Upper lobe of left lung (tissue), 4 donors: ENCODE measurements around the gene KATNAL1.

ENCODE experiments used
- CTCF ChIP-seq, 6 experiments: fragments of 450-650 bp in 4 of 6; fragments of 200-600 bp in 2 of 6; sonication (generic) in 2 of 6; IDR thresholded peaks; one replicate each; pipeline ENCODE4 v1.5.1; 2016 to 2019; ENCODE audit warnings: antibody characterized with exemption in 6 of 6
- EP300 ChIP-seq, 4 donors: sonication (generic); formaldehyde crosslinking; IDR thresholded peaks; one replicate each; pipeline ENCODE4 v1.5.1; 2017; ENCODE audit warnings: antibody characterized with exemption in 4 of 4, control low read depth in 2 of 4
- POLR2A ChIP-seq, 4 donors: fragments of 450-650 bp; IDR thresholded peaks; one replicate each; pipeline ENCODE4 v1.5.1; 2016 to 2017; ENCODE audit warnings: antibody characterized with exemption in 4 of 4, mild to moderate bottlenecking in 2 of 4

DNA sequence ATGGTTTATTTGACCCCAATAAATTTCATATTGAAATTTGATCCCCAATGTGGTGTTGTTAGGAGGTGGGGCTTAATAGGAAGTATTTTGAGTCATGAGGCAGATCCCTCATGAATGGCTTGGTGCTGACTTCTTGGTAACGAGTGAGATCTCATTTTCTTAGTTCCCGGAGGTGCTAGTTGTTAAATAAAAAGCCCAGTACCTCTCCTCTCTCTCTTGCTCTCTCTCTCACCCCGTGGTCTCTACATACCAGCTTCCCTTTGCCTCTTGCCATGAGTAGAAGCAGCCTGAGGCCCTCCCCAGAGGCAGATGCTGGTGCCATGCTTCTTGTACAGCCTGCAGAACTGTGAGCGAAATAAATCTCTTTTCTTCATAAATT lies 39.4 kb upstream of the KATNAL1 start:
- TF ChIP-seq EP300 (IDR thresholded peaks at IDR 0.05) (no peak), CTCF (IDR thresholded peaks at IDR 0.05) (no peak), POLR2A (IDR thresholded peaks at IDR 0.05) (no peak)
